Stimulated activated CD4-positive, alpha-beta T cell treated with anti-CD3 and anti-CD28 coated beads, Interleukin-2, amount 100 ng/mL, for 4 hours (primary cell): ENCODE results near the gene NSG1.
"Not testable (repeated sequence)": the region's sequence is repeated elsewhere in the genome, so short reads cannot be mapped to it uniquely, and the experiment has no call there.

Source experiments
- DNase-seq: peaks from one replicate; pipeline ENCODE4 v3.0.0-alpha.2; 2020; ENCODE audit warnings: low read depth

The NSG1 gene

GRCh38 chr4:4386736-4387392 is at the start of gene NSG1:
Gene NSG1 (plus strand): TSS chr4:4387102. CDS start chr4:4387630, 528 bp downstream.
- DNase-seq: peak; percentile 14

- DNase-seq: no peak
Measured at GRCh38 chr4:4338210-4339001, 48.5 kb upstream of the NSG1 start.

DNA sequence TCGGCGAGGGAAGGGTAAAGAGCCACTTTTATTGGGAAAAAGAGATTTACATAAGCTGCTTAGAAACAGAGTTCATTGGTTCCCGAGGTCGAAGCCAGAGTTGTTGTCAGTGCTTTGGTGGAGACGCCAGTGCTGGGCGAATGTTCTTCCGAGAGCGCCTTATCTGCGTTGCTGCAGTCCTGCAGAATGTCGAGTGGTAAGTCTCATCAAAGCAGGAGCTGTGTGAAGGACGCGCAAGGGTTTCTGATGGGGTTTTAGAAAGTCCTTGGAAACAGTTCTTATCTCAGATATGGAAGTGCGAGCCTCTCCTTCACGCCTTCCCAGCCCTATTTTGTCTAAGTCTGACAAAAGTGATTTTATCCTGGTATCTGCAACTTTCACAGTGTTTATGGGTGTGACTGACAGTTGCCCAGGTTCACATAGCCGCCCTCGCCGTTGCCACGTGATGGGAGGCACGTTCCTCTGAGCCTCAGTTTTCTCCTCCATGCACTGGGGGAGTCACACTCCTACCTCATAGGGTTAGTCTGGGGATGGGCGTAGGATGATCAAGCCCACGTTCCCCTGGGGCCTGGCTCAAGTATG is 47.3 kb upstream of the NSG1 start:
- DNase-seq: no peak

DNA sequence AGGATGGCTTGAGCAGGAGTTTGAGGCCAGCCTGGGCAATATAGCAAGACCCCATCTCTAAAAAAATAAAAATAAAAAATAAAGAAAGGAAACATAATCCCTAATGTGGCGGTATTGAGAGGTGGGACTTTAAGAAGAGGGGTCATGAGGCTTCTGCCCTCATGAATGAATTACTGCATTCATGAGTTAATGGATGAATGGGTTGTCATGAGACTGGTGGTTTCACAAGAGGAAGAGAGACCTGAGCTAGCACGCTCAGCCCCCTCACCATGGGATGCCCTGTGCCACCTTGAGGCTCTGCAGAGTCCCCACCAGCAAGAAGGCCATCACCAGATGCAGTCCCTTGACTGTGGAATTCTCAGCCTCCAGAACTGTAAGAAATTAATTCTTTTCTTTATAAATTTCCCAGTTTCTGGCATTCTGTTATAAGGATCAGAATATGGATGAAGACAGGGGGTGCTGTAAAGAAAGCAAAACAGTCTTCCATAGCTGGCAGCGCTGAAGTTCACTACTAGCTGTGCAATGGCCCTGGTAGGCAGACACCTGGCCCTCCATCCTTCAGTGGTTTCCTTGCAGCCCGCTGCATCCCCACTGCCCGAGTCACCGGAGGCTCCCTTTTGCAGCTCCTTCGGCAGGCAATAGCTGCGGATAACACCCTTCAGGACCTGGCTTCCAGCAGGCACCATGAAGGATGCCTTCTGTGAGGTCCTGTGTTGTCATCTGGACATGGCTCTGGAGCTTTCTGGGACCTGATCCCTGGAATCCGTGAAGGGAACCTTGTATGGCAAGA is 44.8 kb upstream of the NSG1 start:
- no peak for DNase-seq

GRCh38 chr4:4343038-4343437 is 43.9 kb upstream of the NSG1 start:
- no peak for DNase-seq

GRCh38 chr4:4344915-4345527 is 41.9 kb upstream of the NSG1 start:
- no peak for DNase-seq

DNA sequence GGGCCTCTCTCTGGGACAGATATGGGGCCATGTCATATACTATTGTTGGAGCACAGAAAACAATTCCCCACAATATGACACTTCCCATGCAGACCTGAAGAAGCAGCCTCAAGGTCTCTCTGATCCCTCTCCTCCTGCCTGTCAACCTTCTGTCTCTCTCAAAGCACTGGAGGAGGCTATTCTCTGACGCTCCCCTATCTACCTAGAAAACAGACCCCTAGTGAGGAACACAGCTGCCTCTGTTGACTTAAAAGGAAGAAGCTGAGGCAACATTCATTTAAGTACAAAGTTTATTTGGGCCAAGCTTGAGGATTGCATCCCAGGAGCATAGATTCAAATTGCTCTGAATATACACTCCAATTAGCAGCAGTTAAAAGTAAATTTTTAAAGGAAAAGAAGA is 39.3 kb upstream of the NSG1 start:
- DNase-seq: no peak

DNA sequence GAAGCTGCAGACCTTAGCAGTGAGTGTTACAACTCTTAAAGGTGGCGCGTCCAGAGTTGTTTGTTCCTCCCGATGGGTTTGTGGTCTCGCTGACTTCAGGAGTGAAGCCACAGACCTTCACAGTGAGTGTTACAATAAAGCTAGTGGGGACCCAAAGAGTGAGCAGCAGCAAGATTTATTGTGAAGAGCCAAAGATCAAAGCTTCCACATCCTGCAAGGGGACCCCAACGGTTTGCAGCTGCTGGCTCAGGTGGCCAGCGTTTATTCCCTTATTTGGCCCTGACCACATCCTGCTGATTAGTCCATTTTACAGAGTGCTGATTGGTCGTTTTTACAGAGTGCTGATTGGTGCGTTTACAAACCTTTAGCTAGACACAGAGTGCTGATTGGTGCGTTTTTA is 38.3 kb upstream of the NSG1 start:
- not testable (repeated sequence) for DNase-seq

DNA sequence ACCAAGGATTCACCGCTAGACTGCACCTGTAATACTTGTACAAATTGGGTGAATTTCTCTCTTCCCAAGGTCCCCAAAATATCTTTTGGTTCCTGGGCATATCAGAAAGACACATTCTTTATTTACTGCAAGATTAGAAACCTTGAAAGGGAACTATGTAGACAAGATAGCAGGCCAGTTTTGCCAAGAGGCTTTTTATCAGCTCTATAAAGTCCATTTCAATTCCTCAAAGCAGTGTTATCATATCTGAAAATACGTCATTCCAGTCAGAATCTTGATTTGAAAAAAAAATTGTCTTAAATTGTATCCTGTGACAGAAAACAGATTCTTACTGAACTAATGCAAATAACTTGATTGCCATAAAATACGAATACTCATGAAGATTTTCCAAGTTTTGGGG is 37.0 kb upstream of the NSG1 start:
- DNase-seq: no peak

- no peak for DNase-seq
Measured at GRCh38 chr4:4350909-4351308, 36.0 kb upstream of the NSG1 start.

- DNase-seq: no peak
Measured at GRCh38 chr4:4355302-4355701, 31.6 kb upstream of the NSG1 start.

- no peak for DNase-seq
Measured at GRCh38 chr4:4356106-4357041, 30.5 kb upstream of the NSG1 start.

- no peak for DNase-seq
Measured at GRCh38 chr4:4358093-4358854, 28.6 kb upstream of the NSG1 start.

- DNase-seq: no peak
Measured at GRCh38 chr4:4361883-4362282, 25.0 kb upstream of the NSG1 start.

GRCh38 chr4:4362991-4363697 is 23.8 kb upstream of the NSG1 start:
- no peak for DNase-seq

GRCh38 chr4:4364061-4364460 is 22.8 kb upstream of the NSG1 start:
- DNase-seq: no peak

DNA sequence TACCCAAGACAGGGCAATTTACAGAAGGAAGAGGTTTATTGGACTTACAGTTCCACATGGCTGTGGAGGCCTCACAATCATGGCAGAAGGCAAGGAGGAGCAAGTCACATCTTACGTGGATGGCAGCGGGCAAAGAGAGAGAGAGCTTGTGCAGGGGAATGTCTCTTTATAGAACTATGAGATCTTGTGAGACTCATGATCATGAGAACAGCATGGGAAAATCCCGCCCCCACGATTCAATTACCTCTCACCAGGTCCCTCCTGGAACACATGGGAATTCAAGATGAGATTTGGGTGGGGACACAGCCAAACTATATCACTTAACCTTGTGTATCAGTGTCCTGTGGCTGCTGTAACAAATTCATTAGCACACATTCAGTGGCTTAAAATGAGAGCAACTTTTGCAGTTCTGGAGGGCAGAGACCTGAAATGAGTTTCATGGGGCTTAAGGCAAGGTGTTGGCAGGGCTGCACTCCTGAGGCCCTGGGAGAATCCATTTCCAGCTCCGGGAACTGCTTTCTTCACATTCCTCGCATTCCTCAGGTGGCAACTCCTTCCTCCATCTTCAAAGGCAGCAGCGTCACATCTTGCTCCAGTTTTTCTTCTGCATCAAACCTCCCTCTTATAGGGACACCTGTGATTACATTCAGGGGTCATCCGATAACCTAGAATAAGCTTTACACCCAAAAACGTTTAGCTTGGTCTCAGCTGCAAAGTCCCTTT is 22.3 kb upstream of the NSG1 start:
- no peak for DNase-seq

DNA sequence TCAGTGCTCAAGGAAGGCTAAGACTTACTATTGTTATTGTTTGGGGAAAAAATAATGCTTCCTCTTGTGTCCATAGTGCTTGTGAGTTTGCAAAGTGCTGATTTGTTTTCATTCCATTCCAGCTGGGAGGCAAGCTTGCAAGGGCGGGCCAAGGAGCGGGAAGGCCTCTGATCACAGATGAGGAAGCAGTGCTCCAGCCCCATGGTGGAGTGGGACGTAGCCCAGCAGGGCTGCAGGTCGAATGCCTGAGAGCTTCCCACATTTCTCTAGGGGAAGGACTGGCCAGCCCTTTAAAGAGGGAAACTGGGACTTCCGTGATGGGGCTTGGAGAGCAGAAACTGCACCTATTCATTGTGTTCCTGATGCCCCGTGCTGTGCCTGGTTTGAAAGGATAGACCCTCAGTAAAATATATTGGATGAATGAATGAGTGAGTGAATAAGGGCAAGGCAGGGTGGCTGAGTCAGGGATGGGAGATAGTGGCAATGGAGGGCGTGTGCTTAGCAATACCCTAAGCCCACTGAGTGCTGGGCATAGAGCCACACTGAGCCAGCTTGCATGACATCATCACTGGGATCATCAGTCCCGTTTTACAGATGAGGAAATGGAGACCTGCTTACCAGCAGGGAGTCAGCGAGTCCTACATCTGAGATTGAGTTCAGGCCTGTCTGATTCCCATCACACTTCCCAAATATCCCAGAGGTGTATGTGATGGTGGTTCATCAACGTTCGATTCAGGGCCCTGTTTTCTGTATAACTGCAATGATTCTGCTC is 17.9 kb upstream of the NSG1 start:
- no peak for DNase-seq
